Pancreas (tissue), 10 donors: Measurements from ENCODE around the gene ABCB8. TPM values are rescaled to one million over a fixed set of nuclear protein-coding genes. Genes with fewer than 3 reads are reported as not detected.

Source experiments
- ATAC-seq, 4 donors: fragments of 200-7000 bp; cut with Tn5 transposase; one replicate each; pipeline versions ENCODE4 v1.8.0 to v1.9.1; 2020; ENCODE audit warnings: mild to moderate bottlenecking in 4 of 4, moderate library complexity in 4 of 4
- DNase-seq, 6 donors: peaks; one replicate each; pipeline ENCODE4 v3.0.0-alpha.2; 2020
- FAIRE-seq: peaks from 2 replicates; lab custom pipeline; 2012; peaks lifted over from hg19 to GRCh38; lab: Jason Lieb, UNC
- H3K27ac ChIP-seq, 4 donors: fragments of 200-600 bp; sonication (generic); 1 replicate in 3 of 4; 2 replicates in 1 of 4; pipeline versions ENCODE4 v1.5.0 to v1.8.0; 2020
- H3K27me3 ChIP-seq, 4 donors: fragments of 200-600 bp; one replicate each; pipeline ENCODE4 v1.8.0; 2021
- H3K36me3 ChIP-seq, 3 donors: fragments of 200-600 bp; sonication (generic) in 1 of 3; one replicate each; pipeline versions ENCODE4 v1.5.0 to v1.8.0; 2020 to 2021
- H3K4me1 ChIP-seq, 3 donors: fragments of 200-600 bp; one replicate each; pipeline ENCODE4 v1.8.0; 2021
- H3K4me3 ChIP-seq, 4 donors: fragments of 200-600 bp; sonication (generic) in 2 of 4; one replicate each; pipeline versions ENCODE4 v1.5.0 to v1.8.0; 2020 to 2021
- H3K9me3 ChIP-seq, 4 donors: fragments of 200-600 bp; one replicate each; pipeline ENCODE4 v1.8.0; 2021
- WGBS, 2 donors: extraction: QIAGEN DNeasy Blood & Tissue Kit; methylation state at CpG; one replicate each; pipeline ENCODE4 v1.1.7; 2013; 5-methylcytosine and 5-hydroxymethylcytosine counted together
- intact Hi-C, 3 donors: fragments of 100-400 bp; cut with DNase I; formaldehyde crosslinking; loops; one replicate each; pipeline versions ENCODE4 v1.11.1 to v1.14.2; 2022
- polyA plus RNA-seq, 2 donors: library from polyadenylated mRNA; stranded (reverse); fragments of 200-250 nt; gene quantifications; one replicate each; pipeline ENCODE4 v1.2.3, GENCODE V29; 2013
- total RNA-seq, 6 donors: library from RNA; stranded (reverse); fragmentation: NEBNext Ultra II Directional in 4 of 6; extraction: Animal tissue kit (Norgen Biotek cat#: 25700) in 4 of 6; gene quantifications; one replicate each; pipeline versions ENCODE4 v1.2.1 to v1.2.4, GENCODE V29; 2021 to 2023
- TF ChIP-seq, protein P1 (sequence below), 4 donors: fragments of 200-600 bp; sonication (generic) in 3 of 4; IDR thresholded peaks; one replicate each; pipeline versions ENCODE4 v1.5.0 to v1.8.0; 2021; ENCODE audit warnings: antibody characterized with exemption in 4 of 4
- donor health status: healthy with polysubstance abuse.
- donor health status: DM: no; HTN: no; CAD: no; lungs with moderate emphysema.
- donor health status: DM: no; HTN: no; CAD: no.
- donor health status: control.
- donor health status: control.
- donor health status: Bipolar disorder and iron deficiency.
- donor health status: DM: yes; HTN: yes; CAD: no.
- donor health status: DM: no; HTN: no; CAD: no.
- donor health status: DM: no; HTN: no; CAD: no.
- donor health status: DM: yes; HTN: yes; CAD: no.

ABCB8 gene
- total and polyA plus RNA-seq, 8 donors, result 6.1 to 29.0 (median 12.7) TPM

DNA sequence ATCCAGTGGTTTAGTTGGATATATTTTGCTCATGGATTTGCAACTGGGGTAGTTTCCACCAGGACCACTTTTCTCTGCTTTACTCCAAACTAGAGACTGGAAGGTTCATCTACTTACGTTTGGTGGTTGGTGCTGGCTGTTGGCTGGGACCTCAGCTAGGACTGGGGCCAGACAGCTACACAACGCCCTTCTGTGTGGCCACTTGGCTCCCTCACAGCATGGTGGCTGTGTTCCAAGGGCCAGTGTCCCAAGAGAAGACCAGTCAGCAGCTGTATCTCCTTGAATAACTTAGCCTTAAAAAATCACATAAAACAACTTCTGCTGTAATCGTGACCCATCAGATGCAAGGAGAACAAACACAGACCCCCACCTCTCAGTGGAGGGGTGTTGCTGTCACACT is 45.9 kb upstream of the ABCB8 start:
- intact Hi-C loops, result no loop called here
- Histone ChIP-seq H3K36me3 (no peaks in the 10 kb centered on the region), H3K4me1 (no peaks in the 10 kb centered on the region), H3K9me3 (no peaks in the 10 kb centered on the region), H3K27me3 (peaks cover 0 to 13% (median 0%) of the 10 kb centered on the region in 4 donors), H3K27ac (no peak overlapping the region), H3K4me3 (no peak overlapping the region)
- FAIRE-seq (no peak), DNase-seq (peak in 2 of 6 donors; percentile 14 to 18), ATAC-seq (no peak)
- 25 to 27% methylated on average over 3 of the region's 3 CpGs for WGBS, 2 donors
- TF ChIP-seq, protein P1, sequence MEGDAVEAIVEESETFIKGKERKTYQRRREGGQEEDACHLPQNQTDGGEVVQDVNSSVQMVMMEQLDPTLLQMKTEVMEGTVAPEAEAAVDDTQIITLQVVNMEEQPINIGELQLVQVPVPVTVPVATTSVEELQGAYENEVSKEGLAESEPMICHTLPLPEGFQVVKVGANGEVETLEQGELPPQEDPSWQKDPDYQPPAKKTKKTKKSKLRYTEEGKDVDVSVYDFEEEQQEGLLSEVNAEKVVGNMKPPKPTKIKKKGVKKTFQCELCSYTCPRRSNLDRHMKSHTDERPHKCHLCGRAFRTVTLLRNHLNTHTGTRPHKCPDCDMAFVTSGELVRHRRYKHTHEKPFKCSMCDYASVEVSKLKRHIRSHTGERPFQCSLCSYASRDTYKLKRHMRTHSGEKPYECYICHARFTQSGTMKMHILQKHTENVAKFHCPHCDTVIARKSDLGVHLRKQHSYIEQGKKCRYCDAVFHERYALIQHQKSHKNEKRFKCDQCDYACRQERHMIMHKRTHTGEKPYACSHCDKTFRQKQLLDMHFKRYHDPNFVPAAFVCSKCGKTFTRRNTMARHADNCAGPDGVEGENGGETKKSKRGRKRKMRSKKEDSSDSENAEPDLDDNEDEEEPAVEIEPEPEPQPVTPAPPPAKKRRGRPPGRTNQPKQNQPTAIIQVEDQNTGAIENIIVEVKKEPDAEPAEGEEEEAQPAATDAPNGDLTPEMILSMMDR (IDR thresholded peaks at IDR 0.05), result no peak

DNA sequence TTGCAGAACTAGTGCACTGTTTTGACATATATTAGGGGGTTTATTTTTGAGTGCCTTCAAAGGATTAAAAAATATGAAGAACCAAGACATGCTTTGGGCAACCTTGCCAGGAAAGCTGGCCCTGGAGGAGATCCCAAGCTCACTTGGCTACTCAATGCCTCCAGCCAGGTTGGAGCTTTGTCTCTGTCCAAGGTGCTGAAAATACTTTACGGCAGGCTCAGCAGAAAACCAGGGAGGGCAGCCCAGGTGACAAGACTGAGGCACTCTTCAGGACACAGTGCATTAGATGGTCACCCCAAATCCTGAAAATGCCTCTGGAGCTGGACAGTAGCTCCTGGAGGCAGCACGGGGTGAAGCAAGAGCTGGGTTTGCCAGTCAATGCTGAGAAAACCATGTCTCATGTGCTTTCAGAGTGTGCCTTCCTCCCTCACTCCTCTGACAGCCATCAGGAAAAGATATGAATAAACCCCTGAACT is 44.3 kb upstream of the ABCB8 start:
- peak in 3 of 4 donors; percentile 42 to 71 (median 54) for ATAC-seq
- Histone ChIP-seq H3K36me3 (no peaks in the 10 kb centered on the region), H3K4me3 (no peak overlapping the region), H3K9me3 (no peaks in the 10 kb centered on the region), H3K27ac (no peak overlapping the region), H3K4me1 (no peaks in the 10 kb centered on the region), H3K27me3 (peaks cover 0 to 12% (median 0%) of the 10 kb centered on the region in 4 donors)
- no peak for FAIRE-seq
- 3 to 12% methylated on average over 2 of the region's 2 CpGs for WGBS, 2 donors
- intact Hi-C loops, result no loop called here
- TF ChIP-seq, protein P1 (IDR thresholded peaks at IDR 0.05), result no peak
- peak in 3 of 6 donors; percentile 30 to 51 (median 31) for DNase-seq

DNA sequence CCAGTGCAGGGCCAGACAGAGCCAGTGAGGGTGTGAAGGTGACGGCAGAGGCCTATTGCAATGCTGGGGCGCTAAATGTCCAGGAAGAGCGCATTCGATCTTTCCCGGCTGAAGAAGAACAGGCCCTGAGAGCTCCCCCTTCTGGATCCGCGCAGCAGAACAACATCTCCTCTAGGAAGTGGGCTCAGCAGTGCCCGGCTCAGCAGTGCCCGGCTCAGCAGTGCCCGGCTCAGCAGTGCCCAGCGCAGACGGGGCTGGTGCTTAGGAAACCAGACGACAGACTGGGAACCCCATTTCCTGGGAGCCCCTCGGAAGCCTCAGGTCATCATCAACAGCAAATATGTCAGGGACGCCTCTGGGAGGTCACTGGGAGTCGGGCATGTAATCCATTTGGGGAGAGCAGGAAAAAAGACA is 42.1 kb upstream of the ABCB8 start:
- WGBS, 2 donors, result 7 to 12% methylated on average over 16 of the region's 16 CpGs
- no peaks in the 10 kb centered on the region for H3K4me1 ChIP-seq
- H3K9me3 ChIP-seq, result no peaks in the 10 kb centered on the region
- intact Hi-C loops, result loop anchor here in 2 of 3 donors (5.0 kb wide), 1 partner anchor 89 kb away; no protein-coding TSS in a partner anchor
- DNase-seq, result peak in 5 of 6 donors; percentile 46 to 80 (median 67)
- no peak overlapping the region for H3K27ac ChIP-seq
- no peak overlapping the region for H3K4me3 ChIP-seq
- TF ChIP-seq, protein P1 (IDR thresholded peaks at IDR 0.05), result peak; percentile 23 to 47 (median 26)
- peak in 3 of 4 donors; percentile 83 to 86 (median 83) for ATAC-seq
- no peaks in the 10 kb centered on the region for H3K36me3 ChIP-seq
- no peak for FAIRE-seq
- H3K27me3 ChIP-seq, result peaks cover 0 to 12% (median 0%) of the 10 kb centered on the region in 4 donors

DNA sequence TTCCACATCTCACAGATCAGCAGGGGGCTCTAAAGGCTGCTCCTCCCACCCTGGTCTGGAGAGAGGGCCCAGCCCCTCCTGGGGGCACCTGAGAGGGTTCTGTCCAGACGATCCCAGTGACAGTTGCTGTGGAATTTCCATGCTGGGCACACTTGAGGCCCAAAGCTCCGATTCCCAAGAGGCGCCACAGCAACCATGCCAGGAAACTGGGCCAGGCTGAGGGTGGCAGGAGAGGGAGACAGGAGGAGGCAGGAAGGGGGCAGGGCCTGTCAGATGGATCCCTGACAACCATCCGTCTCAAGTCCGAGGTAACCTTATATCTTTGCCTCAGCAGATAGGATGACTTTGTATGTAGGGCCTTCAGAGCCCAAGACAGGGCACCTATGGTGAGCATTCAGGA is 41.7 kb upstream of the ABCB8 start:
- DNase-seq (peak in 2 of 6 donors; percentile 11 to 29), ATAC-seq (no peak), FAIRE-seq (no peak)
- Histone ChIP-seq H3K27me3 (peaks cover 0 to 12% (median 0%) of the 10 kb centered on the region in 4 donors), H3K9me3 (no peaks in the 10 kb centered on the region), H3K27ac (no peak overlapping the region), H3K4me1 (no peaks in the 10 kb centered on the region), H3K36me3 (no peaks in the 10 kb centered on the region), H3K4me3 (no peak overlapping the region)
- intact Hi-C loops, result loop anchor here in 2 of 3 donors (5.0 kb wide), 1 partner anchor 89 kb away; no protein-coding TSS in a partner anchor
- 49 to 57% methylated on average over 5 of the region's 5 CpGs for WGBS, 2 donors
- TF ChIP-seq, protein P1 (IDR thresholded peaks at IDR 0.05), result no peak
